Right lobe of liver (tissue), 4 donors: ENCODE data around the gene MAGEA11.

ENCODE experiments used
- POLR2A ChIP-seq: fragments of 450-650 bp; IDR thresholded peaks from one replicate; pipeline ENCODE4 v1.6.1; 2017; ENCODE audit warnings: antibody characterized with exemption, mild to moderate bottlenecking
- TF ChIP-seq, protein P1 (sequence below), 4 donors: fragments of 200-600 bp in 3 of 4; fragments of 450-650 bp in 1 of 4; IDR thresholded peaks; one replicate each; pipeline versions ENCODE4 v1.5.1 to v1.8.0; 2016 to 2022; ENCODE audit warnings: antibody characterized with exemption in 4 of 4, mild to moderate bottlenecking in 2 of 4
- donor health status: DM: no; HTN: no; CAD: no.
- donor health status: DM: no; HTN: no; CAD: no.
- donor health status: DM: no; HTN: yes; CAD: no.

DNA sequence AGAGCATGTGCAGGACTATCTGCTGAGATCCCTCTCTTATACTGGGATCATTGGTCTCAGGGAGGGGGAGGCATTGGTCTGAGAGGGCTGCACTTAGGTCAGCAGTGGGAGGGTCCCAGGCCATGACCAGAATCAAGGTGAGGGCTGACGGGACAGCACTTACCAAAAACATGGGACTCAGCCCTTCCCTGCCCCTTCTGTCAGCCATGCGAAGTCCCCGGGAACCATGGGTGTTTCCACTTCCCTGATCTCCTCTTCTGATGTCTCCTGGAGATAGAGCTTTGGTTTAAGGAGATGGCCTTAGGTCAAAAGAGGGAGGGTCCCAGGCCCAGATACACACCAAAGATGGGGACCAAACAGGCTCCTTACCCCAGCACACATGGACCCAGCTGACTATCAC lies 49.1 kb downstream of the MAGEA11 start:
- TF ChIP-seq, protein P1, sequence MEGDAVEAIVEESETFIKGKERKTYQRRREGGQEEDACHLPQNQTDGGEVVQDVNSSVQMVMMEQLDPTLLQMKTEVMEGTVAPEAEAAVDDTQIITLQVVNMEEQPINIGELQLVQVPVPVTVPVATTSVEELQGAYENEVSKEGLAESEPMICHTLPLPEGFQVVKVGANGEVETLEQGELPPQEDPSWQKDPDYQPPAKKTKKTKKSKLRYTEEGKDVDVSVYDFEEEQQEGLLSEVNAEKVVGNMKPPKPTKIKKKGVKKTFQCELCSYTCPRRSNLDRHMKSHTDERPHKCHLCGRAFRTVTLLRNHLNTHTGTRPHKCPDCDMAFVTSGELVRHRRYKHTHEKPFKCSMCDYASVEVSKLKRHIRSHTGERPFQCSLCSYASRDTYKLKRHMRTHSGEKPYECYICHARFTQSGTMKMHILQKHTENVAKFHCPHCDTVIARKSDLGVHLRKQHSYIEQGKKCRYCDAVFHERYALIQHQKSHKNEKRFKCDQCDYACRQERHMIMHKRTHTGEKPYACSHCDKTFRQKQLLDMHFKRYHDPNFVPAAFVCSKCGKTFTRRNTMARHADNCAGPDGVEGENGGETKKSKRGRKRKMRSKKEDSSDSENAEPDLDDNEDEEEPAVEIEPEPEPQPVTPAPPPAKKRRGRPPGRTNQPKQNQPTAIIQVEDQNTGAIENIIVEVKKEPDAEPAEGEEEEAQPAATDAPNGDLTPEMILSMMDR (IDR thresholded peaks at IDR 0.05): no peak
- no peak for TF ChIP-seq POLR2A
